GM19193 (cell line): ENCODE measurements around the gene APBB2.

Experiments
- POLR2A ChIP-seq: IDR thresholded peaks from 4 replicates; pipeline ENCODE4 v1.6.1; 2011; ENCODE audit not compliant: insufficient read depth, insufficient read length; ENCODE audit errors: extremely low read depth

APBB2 gene

GRCh38 chr4:41026971-41027370, 187.4 kb downstream of the APBB2 start:
- TF ChIP-seq POLR2A = no peak

GRCh38 chr4:41025824-41026223, 188.5 kb downstream of the APBB2 start:
- no peak for TF ChIP-seq POLR2A

GRCh38 chr4:41024556-41025491, 189.5 kb downstream of the APBB2 start:
- no peak for TF ChIP-seq POLR2A

DNA sequence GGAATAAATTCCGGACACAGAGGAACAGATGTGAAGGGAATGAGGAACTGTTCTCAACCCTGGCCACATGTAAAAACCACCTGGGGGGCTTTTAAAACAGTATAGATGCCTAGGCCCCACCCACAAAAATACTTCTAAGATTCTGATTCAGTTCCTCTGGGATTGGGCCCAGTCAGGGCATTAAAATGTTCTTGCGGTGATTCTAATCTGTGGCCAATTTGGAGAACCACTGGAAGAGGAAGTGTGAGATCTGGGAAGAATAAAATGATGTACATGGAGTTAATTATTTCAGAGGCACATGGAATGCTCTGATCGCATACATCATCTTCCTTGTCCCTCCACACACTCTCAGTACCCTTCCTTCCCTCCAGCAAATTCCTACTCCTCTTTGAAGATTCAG, 192.2 kb downstream of the APBB2 start:
- TF ChIP-seq POLR2A = no peak

DNA sequence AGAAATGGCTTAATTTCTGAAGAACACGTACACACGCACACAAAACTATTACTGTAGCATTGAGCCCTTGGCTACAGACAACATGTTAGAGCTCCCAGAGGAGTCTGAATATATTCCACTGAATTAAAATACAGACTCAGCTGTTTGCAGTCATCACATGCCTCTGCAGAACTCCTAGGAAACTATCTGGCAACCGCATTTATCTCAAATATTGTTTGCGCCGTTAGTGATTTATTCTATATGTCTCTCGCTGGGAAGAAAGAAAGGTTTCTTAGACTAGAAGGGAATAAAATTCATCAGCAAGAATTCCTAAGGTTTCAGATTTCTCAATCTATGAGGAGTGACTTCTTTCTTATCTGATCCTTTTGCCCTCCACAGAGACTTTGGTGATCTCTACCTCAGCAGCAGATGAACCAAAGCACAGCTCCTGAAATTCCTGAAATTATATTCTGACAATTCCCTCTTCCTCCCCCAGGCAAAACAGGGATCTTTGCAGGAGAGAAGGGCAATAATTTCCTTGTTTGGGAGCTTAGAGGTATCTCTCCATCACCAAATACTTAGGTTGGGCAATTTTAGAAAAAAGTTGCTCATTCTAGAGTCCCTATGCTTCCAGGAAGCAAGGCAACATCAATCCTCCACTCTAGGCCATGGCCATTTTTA, 199.2 kb downstream of the APBB2 start:
- TF ChIP-seq POLR2A = no peak

GRCh38 chr4:41014158-41014557, 200.2 kb downstream of the APBB2 start:
- TF ChIP-seq POLR2A = no peak

DNA sequence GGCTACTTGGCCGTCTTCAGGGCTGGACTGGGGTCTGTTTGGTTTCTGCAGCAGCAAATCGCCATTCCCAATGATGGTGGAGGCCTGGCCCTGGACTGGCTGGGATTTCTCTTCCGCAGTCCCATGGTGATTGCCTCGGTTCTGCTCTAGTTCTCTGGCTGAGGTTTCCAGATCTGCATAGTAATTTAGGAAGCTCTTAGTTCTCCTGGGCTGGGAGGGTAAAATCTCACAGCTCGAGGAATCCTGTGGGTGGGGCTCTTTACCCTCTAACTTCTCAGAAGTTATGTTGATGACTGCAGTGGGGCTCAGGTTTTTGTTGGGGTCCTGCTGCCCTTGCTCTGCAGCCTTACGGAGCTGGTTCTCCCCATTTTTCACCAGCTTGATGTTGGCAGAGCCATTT, 200.6 kb downstream of the APBB2 start:
- no peak for TF ChIP-seq POLR2A

- no peak for TF ChIP-seq POLR2A
These were observed 201.4 kb downstream of the APBB2 start for GRCh38 chr4:41012911-41013310.

- TF ChIP-seq POLR2A = no peak
These were observed 202.0 kb downstream of the APBB2 start for GRCh38 chr4:41012293-41012692.

GRCh38 chr4:41009411-41009810, 204.9 kb downstream of the APBB2 start:
- no peak for TF ChIP-seq POLR2A

GRCh38 chr4:41006141-41006540, 208.2 kb downstream of the APBB2 start:
- no peak for TF ChIP-seq POLR2A

- TF ChIP-seq POLR2A = no peak
These were observed 212.0 kb downstream of the APBB2 start for GRCh38 chr4:41002309-41002708.

GRCh38 chr4:41000356-41000755, 214.0 kb downstream of the APBB2 start:
- no peak for TF ChIP-seq POLR2A

- no peak for TF ChIP-seq POLR2A
These were observed 215.5 kb downstream of the APBB2 start for GRCh38 chr4:40998675-40999358.

GRCh38 chr4:40995850-40996249, 218.5 kb downstream of the APBB2 start:
- TF ChIP-seq POLR2A = no peak

GRCh38 chr4:40992472-40993295, 221.7 kb downstream of the APBB2 start:
- peak; percentile 45 for TF ChIP-seq POLR2A

DNA sequence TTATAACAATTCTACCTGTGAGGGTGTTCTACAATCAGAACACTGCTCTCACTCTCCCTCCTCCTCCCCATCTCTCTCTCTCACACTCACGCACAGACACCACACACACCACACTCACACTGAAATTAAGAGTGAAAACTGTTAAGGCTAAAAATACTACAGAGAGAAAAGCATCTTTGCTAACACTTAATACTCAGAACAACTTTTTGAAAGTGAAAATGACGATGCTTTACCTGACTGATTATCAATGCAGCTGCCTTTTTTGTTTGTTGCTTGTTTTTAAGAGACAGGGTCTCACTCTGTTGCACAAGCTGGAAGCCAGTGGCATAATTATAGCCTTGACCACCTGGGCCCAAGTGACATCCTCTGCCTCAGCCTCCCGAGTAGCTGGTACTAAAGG, 222.4 kb downstream of the APBB2 start:
- no peak for TF ChIP-seq POLR2A
